ENCODE results near the gene CDON.
"Not testable (repeated sequence)": the region's sequence is repeated elsewhere in the genome, so short reads cannot be mapped to it uniquely, and the experiment has no call there.

The CDON gene

DNA sequence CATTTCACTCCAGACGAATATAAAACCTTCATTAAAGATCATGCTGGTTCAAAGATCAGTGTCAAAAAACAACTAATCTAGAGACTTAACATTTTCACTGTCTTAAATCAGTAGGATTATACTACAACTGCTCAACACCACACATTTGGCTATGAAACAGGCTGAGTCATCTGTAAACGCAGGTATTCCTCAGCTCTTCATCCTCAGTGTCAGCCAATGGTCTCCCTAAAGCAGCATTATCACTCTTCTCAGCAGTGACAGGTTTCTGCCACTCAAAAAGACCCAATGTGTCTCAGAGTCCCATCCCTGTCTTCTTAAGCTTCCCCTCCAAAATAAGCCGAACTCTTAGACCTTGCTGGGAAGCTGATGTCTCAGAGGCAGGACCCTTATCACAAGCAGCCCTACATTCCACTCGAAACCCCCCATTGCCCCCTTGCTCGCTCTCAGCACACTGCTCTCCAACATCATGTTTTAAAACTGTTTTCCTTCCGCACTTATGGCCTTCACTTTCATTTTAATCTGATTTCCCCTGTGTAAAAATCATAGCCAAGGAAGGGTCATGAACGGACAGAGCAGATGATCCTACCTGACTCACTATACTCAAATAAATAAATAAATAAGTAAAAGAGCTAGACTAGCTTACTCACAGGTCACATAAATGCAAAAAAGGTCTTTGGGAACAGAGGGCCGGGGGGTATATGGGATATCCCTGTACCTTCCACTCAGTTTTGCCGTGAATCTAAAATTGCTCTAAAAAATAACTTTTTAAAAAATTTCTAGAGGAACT lies 23.0 kb downstream of the CDON start:
- no peak for DNase-seq (ENCODE audit: low spot score)

DNA sequence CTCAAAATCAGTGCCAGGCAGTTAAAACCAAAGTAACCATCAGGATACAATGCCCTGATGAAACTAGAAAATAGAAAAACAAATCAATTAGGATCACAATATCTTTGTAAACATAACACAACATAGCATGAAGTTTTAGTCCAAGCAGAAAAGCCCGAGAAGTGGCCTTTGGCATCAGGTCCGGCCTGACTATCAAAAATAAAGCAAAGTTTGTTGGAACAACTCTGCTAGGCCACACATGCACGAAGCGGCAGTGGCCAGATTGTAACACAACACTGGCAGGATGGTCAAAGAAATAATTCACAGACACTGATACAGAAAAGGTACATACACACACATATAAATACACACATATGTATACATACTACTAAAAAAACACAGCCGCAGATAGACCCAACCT lies 26.9 kb downstream of the CDON start:
- DNase-seq (ENCODE audit: low spot score) = no peak

DNA sequence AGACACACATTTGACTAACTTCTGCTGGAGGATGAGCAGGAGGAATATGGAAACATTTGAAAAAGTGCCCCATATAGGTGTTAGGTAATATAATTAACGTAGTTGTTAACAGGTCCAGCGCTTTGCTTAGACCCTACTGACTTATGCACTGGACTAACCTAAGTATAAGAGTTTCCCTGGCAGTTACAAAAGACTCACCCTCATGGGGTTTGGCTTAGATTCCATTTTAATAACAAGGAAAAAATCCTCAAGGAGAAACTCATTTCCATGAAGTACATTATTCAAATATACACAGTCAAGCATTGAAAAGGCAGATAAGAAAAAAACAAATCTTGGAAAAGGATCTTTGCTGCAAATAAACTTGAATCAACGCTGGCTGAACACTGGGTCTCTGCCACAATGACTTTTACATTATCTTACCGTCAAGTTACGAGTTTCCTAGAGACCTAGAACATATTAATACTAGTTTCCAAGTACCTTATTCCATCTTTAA lies 27.7 kb downstream of the CDON start:
- no peak for DNase-seq (ENCODE audit: low spot score)

DNA sequence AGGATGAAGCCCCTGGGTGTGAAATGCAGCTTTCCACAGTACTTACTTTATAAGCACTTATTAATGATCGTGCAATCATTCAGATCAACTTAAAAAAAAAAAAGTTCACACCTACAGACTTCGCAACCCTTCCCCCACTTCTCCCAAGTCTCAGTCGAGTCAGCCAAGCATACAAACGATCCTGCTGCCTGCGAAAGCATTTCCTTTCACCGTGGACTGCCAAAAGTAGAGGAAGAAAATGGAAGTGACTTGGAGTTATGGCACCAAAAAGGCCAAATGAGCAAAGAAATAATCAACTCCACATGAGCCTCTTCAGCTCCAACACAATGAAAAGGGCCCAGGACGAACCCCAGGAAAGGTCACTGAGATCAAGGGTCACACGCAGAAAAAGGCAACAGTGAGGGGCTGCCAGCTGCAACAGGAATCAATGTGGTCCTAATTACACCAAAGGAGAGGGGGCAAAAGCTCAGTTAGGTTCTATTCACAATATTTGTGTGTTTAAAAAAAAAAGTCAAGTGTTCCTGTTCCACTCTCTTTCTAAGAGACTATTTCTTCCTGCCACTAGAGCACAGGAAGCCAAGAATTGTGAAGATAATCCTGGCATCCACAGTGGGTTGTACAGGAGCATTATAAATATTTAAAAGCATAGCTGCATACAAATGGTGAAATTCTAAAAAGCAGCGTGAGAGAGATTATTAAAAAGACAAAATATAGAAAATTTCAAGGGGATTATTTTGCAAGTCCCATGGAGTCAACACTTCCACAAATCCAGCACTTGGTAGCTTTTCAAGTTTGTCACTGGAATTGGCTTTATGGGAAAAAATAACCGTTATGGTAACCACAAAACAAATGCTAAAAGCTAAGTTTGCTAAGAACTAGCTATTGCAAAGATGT lies 28.4 kb downstream of the CDON start:
- no peak for DNase-seq (ENCODE audit: low spot score)

DNA sequence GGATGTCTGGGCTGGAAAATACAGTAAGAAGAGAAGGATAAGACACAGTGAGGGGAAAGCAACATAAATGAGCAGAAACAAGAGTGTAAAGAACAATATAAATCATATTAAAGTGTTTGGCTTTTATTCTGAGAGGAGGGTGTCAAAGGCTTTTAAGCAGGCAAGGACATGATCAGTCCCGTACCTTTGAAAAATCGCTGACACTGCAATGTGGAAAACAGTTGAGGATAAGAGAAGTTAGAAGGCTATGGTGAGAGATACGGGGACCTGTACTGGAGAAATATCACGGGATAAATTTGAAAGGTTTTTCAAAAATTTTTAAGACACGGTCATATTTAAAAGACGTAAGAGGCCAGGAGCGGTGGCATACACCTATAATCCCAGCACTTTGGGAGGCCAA lies 30.3 kb downstream of the CDON start:
- DNase-seq (ENCODE audit: low spot score) = no peak

DNA sequence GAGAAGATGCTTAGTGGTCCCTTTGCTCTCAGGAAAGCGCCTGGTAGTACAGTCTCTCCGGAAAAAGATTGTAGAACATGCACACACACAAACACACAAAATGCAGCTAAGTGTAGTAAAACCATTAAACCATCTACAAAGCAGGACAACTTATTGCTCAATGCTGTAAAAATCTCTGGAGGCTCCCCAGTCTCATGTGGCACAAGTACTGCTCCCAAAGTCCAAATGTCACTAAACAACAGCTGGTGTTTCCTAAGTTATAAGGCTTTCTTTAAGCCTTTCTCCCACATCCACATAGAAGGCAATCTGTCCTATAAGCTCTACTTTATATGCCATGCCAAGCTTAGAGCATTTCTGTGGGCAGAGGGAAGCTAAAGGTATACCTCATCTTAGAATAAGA lies 32.9 kb downstream of the CDON start:
- DNase-seq (ENCODE audit: low spot score) = no peak

DNA sequence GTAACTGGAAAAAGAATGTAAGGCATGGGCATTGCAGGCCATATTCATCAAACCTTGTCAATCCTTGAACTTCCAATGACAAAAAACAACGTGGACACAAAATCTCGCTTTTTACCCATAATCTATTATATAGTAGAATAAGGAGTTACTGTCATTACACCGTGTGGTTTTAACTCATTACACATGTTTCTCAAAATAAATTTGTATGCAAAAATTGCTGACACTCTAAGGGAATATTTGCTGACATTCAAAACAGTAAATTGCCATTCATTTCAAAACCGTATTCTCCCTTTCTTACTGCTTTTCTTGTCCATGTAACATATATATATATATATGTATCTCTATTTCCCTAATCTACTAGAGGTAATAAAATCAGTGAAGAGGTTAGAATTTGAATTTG lies 33.4 kb downstream of the CDON start:
- no peak for DNase-seq (ENCODE audit: low spot score)

DNA sequence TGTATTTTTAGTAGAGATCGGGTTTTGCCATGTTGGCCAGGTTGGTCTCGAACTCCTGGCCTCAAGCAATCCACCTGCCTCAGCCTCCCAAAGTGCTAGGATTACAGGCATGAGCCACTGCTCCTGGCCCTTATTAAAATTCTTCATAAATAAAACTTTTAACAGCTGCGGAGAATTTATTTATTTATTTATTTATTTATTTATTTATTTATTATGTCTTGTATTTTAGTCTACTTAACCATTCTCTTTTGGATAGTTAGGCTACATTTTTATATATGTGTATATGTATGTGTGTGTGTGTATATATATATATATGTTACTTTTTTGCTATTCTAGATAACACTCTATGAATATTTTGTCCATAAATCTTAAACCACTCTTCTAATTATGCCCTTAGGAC lies 34.1 kb downstream of the CDON start:
- DNase-seq (ENCODE audit: low spot score) = not testable (repeated sequence)

DNA sequence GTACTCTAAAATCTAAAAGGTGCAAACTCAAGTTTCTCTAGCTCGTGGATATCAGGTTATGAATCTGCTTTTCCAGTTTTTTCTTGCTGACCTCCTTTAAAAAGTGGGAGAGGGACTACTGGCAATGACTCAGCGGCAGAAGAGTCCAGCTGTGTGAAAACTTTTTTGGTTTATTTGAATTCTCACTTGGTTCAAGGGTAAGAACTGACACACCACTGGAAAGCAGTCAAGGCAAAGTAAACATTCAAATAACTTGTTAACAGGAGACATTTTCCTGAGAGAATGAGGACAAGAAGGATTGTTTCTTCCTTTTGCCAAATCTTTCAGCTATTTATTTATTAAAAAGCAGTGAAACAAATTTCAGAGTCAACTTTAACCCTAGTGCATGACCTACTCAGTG lies 36.1 kb downstream of the CDON start:
- no peak for DNase-seq (ENCODE audit: low spot score)

DNA sequence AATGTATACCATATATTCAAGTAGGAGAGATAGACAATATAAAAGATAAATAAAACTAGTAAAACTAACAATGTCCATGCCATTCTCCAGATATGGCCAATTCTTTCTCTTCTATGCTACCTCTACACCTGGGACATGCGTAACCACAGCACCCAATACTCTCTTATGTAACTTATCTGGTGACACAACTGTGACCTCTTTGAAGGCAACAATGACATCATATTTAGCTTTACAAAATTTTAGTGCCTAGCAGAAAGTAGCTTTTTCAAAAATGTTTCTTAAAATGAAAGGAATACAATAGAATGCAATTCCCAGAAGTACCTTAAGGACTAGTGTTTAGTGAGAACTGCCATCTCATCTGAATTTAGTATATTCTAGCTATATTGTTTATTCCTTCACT lies 36.8 kb downstream of the CDON start:
- DNase-seq (ENCODE audit: low spot score) = no peak

DNA sequence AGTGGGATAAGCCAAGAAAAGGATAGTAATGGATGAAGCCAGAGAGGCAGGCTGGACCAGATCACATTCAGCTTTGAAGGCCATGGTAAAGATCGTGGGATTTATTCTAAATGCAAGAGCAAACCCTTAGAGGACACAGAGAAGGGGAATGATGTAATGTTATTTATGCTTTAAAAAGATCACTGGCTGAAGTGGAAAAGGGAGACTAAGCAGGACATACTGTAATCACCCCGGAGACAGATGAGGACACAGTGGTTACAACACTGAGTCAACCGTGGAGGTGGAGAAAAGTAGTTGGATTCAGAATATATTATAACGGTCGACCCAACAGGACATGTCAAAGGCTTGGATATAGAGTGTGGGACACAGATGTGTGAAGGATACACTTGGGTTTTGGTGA lies 38.5 kb downstream of the CDON start:
- DNase-seq (ENCODE audit: low spot score) = no peak

DNA sequence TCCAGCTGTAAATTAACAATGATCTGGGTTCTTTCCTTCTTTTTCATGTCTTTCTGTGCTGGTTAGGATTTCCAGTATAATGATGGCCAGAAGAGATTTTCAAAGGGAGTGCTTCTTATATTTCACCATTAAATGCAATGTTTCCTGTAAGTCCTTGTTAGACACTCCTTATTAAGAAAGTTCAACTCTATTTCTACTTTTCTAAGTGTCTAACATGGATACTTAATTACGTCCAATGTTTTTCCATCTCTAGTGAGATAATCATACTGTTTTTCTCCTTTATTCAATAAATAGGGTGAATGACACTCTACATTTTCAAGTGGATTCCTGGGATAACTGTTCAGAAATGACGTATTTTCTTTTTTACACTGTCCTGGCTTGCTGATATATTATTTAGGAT lies 49.8 kb downstream of the CDON start:
- no peak for DNase-seq (ENCODE audit: low spot score)

DNA sequence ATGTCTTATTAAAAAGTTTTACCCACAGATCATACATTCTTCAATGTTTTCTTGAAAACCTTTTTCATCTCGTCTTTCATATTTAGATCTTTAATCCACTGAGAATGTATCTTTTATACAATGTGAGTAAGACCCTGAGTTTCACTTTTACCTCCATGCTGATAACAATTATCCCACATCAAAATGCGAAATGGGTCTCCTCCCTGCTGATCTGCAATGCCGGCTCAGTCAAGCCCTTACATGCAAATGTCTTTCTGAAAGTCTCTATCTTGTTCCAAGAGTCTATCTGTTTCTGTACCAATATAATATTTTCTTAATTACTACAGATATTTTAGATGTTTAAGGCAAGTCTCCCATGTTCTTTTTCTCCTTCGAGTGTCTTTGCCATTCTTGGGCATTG lies 50.9 kb downstream of the CDON start:
- no peak for DNase-seq (ENCODE audit: low spot score)

DNA sequence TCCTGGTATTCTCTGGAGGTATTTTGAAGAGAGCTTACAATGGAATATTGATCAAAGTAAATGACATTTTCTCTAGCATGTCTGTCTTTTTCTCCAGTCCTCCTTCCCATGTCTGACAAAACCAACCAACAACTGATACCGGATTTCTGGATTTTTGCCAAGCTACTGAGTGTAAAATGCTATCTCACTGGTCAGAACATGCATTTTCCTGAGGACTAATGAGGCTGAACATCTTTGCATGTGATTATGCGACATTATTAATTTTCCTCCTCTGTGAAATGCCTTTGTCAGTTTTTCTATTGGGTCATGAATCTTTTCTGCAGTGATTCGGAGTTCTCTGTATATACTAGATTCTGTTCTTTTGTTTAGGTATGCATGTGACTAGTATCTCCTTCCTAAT lies 51.4 kb downstream of the CDON start:
- no peak for DNase-seq (ENCODE audit: low spot score)

DNA sequence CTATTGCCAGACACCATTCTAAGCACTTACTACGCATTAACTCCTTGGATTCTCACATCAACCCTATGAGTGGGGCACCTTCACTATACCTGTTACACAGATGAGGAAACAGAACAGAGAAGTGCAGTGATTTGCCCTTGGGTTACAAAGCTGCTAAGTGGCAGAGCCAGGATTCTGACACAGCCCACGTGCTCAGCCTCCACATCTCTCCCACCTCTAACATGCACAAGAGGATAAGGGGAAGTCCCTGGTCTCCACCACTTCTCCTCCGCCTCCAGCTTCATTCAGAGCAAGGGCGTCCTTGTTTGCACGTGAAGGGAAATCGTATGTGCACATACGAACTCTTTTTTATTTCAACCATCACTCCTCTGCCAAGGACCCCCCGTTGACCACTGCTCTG lies 53.7 kb downstream of the CDON start:
- no peak for DNase-seq (ENCODE audit: low spot score)

DNA sequence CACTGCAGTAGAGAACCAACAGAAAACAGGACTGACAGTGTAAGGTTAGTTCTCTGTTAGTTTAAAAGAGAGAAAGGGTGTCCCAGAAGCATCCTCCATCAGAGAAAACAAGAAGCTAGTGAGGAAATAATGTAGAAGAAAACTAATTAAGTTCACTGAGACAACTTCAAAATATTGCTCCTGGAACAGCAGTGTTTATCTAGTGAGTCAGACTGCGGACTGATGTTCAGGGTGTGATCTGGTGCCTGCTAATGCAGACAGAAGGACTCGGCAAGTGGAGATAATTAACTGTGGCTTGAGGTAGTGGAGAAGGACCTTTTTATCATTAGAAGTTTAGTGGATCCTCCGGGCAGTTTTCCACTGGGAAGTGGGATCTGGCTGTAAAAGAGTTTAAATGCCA lies 55.4 kb downstream of the CDON start:
- DNase-seq (ENCODE audit: low spot score) = no peak

DNA sequence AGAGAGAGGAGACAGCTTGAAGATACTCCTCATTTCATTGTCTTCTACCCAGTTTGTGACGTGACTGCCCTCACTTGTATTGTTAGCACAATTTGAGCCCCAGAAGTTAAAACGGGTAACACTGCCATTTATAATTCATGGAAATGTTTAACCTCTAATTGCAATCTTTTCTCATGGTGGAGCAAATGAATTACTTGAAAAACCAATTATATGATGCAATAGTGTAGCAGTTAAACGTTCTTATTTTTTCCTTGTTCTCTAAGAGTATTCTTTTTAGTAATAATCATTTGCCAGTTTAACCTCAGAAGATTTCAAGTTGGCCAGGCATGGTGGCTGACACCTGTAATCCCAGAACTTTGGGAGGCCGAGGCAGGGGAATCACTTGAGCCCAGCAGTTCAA lies 56.6 kb downstream of the CDON start:
- no peak for DNase-seq (ENCODE audit: low spot score)

DNA sequence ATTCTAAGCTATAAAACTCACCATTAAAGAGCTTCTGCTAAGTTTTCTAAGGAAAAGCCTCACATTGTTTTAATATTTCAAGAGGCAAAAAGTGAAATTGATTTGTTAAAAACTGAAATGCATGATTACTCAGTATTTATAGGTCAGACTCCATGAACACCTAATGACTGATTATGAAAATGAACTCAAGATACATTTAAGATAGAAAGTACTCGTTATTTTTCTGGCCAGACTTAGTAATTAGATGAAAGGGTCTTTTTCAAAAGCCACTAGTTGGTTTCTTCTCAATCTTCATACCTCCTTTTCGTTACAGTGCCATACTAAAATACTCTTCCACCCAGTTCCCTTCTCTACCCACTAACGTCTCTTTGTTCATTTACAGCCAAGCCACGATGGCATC lies 60.5 kb downstream of the CDON start:
- no peak for DNase-seq (ENCODE audit: low spot score)

DNA sequence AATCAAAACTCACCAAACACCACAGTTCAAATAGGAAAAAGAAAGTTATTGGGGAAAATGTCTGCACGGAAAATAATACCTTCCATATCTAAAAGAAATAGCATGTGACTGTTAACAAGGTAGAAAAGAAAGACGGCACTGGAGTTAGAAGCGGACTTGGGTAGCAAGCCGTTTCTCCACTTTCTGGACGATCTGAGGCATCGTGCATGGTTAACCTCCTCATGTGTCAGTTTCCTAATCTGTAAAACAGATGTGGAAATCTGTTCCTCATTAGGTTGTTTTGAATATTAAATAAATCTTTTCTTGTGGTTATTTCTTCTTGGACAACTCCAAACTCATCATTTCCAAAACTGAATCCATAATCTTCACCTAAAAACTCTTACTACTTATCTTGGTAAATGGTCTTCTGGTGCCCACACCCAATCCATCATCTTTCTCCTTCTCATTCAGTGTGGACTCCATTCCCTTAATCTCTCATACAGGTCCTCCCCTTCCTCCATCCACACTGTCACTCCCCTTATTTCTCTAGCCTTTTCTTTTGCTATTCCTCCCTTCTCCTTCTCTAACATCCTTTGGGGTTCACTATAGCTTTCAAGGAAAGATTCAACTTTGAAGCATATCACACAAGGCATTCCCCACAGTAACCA lies 63.3 kb downstream of the CDON start:
- no peak for DNase-seq (ENCODE audit: low spot score)

DNA sequence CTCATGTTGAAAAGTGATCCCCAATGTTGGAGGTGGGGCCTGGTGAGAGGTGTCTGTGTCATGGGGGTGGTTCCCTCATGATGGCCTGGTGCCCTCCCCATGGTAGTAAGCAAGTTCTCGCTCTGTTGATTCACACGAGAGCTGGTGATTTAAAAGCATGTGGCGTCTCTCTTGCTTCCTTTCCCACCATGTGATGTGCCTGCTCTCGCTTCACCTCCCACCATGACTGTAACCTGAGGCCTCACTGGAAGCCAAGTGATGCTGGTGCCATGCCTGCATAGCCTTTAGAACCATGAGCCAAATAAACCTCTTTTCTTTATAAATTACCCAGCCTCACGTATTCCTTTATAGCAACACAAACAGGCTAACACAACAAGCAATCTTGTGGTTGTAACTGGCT lies 64.4 kb downstream of the CDON start:
- DNase-seq (ENCODE audit: low spot score) = no peak

DNA sequence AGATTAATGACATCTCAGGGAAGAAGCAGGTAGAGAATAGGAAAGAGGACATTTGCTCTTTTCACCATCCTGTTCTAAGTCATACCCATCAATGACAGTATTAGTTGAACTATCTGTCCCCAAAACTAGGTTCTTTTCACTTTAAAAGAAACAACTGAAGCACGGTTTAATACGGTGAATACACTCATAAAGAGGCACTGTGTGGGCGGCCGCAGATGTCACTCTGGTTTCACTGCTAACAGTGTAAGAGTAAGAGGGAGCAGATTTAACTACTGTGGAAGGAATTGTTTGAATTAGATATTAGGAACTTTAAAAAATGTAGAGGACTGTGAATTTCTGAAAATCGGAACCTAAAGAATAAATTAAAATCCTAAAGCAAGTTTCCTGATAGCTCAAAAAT lies 67.4 kb downstream of the CDON start:
- DNase-seq (ENCODE audit: low spot score) = no peak

DNA sequence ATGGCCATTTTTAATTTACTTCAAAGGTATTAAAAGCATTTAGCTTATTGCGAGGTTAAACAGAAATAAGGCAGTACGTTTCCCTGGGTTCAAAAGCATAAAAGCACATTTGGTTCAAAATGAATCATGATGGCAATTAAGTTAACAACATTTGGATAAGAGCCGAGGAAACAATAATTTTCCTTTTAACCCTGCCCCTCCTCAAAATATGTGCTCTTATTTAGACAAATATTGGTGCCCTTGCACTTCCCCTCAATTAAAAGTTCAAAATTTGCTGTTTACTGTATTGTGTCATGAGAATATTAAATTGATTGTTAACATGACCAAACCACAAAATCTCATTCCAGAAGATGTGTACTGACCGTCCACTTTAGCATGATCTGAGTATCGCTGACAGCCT lies 68.2 kb downstream of the CDON start:
- DNase-seq (ENCODE audit: low spot score) = no peak

DNA sequence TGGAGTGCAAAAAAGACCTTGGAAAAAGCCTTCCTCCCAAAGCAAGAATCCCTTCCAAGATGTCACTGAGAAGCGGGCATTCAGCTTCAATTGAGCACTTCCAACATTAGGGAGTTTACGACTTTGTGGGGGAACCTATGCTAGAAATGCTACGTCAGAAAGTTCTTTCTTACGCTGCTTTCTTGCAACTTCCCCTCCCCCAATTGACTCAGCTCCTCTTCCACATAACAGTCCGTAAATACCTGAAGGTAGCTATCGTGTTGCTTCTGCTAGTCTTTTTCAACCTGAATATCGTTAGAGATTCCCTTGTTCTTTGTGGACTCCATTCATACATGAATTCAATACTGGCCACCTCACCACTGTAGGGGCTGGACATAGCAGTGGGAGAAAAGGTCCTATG lies 69.8 kb downstream of the CDON start:
- no peak for DNase-seq (ENCODE audit: low spot score)

All from germinal center (tissue), 1 donor.